CD4-positive, alpha-beta memory T cell (primary cell): ENCODE data around the gene SLC5A10. TPM values are rescaled to one million over a fixed set of nuclear protein-coding genes. Genes with fewer than 3 reads are reported as not detected.

Experiments
- CTCF ChIA-PET: fragments of 350-600 bp; sonication (Branson Sonifier 250); formaldehyde crosslinking; loops from one replicate; lab custom pipeline; 2021; ENCODE audit warnings: inconsistent platforms; ENCODE audit not compliant: partially characterized antibody; lab: Charles Lee
- POLR2A ChIA-PET: fragments of 350-600 bp; sonication (Branson Sonifier 250); formaldehyde crosslinking; loops from one replicate; lab custom pipeline; 2021; ENCODE audit not compliant: partially characterized antibody; lab: Charles Lee
- DNase-seq, 5 donors: peaks; one replicate each; pipeline versions ENCODE4 v3.0.0 to v3.0.0-alpha.2; 2020 to 2022; ENCODE audit warnings: mixed read lengths in 1 of 5
- H3K27ac ChIP-seq: one replicate; pipeline ENCODE4 v1.7.0; 2013; ENCODE audit warnings: low read depth, low read length
- H3K27me3 ChIP-seq: 2 replicates; pipeline ENCODE4 v1.7.0; 2013; ENCODE audit warnings: mild to moderate bottlenecking, low read length, moderate library complexity; ENCODE audit not compliant: insufficient read depth
- H3K36me3 ChIP-seq: 2 replicates; pipeline ENCODE4 v1.7.0; 2013; ENCODE audit warnings: mild to moderate bottlenecking, low read length, moderate library complexity; ENCODE audit not compliant: insufficient read depth
- H3K4me1 ChIP-seq: 2 replicates; pipeline ENCODE4 v1.7.0; 2013; ENCODE audit warnings: mild to moderate bottlenecking, low read length, moderate library complexity; ENCODE audit not compliant: insufficient read depth
- H3K4me3 ChIP-seq, 2 donors: one replicate each; pipeline ENCODE4 v1.7.0; 2013; ENCODE audit warnings: low read length in 2 of 2, mild to moderate bottlenecking in 1 of 2
- H3K9me3 ChIP-seq, 2 donors: one replicate each; pipeline ENCODE4 v1.7.0; 2013; ENCODE audit warnings: low read length in 2 of 2, control low read depth in 1 of 2; ENCODE audit not compliant: control insufficient read depth in 1 of 2
- H3K27ac Mint-ChIP-seq, 7 donors: one replicate each; pipeline ENCODE4 v1.8.0; 2020 to 2021; ENCODE audit warnings: mixed read lengths in 7 of 7, mild to moderate bottlenecking in 6 of 7, inconsistent platforms in 3 of 7, moderate library complexity in 3 of 7
- H3K27me3 Mint-ChIP-seq, 2 donors: one replicate each; pipeline ENCODE4 v1.8.0; 2020 to 2021; ENCODE audit warnings: mixed read lengths in 2 of 2
- H3K36me3 Mint-ChIP-seq, 2 donors: one replicate each; pipeline ENCODE4 v1.8.0; 2020 to 2021; ENCODE audit warnings: mixed read lengths in 2 of 2, inconsistent platforms in 1 of 2, mild to moderate bottlenecking in 1 of 2
- H3K4me1 Mint-ChIP-seq, 4 donors: one replicate each; pipeline ENCODE4 v1.8.0; 2020 to 2021; ENCODE audit warnings: mixed read lengths in 4 of 4, mild to moderate bottlenecking in 1 of 4
- H3K4me3 Mint-ChIP-seq, 8 donors: one replicate each; pipeline ENCODE4 v1.8.0; 2020 to 2021; ENCODE audit warnings: mixed read lengths in 8 of 8, mild to moderate bottlenecking in 7 of 8, moderate library complexity in 6 of 8, inconsistent platforms in 3 of 8
- H3K9me3 Mint-ChIP-seq, 8 donors: one replicate each; pipeline ENCODE4 v1.8.0; 2020 to 2021; ENCODE audit warnings: mixed read lengths in 8 of 8, mild to moderate bottlenecking in 5 of 8, inconsistent platforms in 3 of 8, moderate library complexity in 1 of 8
- intact Hi-C: fragments of 100-400 bp; cut with micrococcal nuclease; formaldehyde crosslinking; loops from one replicate; pipeline ENCODE4 v1.15.1; 2023
- polyA plus RNA-seq, 2 donors: library from polyadenylated mRNA; unstranded; fragments of 300-500 nt; fragmentation: Illumina TruSeq; gene quantifications; one replicate each; pipeline ENCODE4 v1.2.3, GENCODE V29; 2021
- total RNA-seq, 2 experiments: library from RNA; stranded (reverse); gene quantifications; one replicate each; pipeline ENCODE4 v1.2.3, GENCODE V29; 2021

The SLC5A10 gene
- total and polyA plus RNA-seq, 4 experiments from 2014 or later: 0.10 to 0.11 TPM; not detected in 2

DNA sequence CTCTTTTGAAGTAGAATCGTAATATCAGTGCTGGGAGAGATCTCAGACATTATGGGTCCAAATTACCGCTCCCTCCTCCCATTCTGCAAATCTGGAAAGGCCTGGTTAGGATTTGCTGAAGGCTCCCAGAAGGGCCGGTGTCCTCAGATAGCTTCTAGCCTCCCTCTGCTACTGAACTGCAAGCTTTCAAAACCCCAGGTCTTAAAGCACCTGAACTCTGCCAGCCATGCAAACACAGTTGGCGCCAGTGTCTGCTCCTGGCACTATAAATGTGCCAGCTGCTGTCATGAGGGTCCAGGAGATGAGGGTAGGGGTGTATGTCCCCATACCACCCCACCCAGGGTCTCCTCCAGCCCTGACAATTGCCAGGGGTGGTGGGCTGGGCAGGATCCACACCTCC, 24.2 kb downstream of the SLC5A10 start:
- ChIA-PET POLR2A (no interaction called here), CTCF (interaction anchor here (1.1 kb wide), 1 partner anchor 15 kb away, joined by 8 read pairs; no protein-coding TSS in a partner anchor)
- H3K4me1 Mint-ChIP-seq: no peaks in the 10 kb centered on the region
- H3K4me3 Mint-ChIP-seq: no peak overlapping the region
- no peaks in the 10 kb centered on the region for H3K9me3 ChIP-seq
- H3K27ac ChIP-seq: no peak overlapping the region
- no peaks in the 10 kb centered on the region for H3K27me3 Mint-ChIP-seq
- H3K9me3 Mint-ChIP-seq: no peaks in the 10 kb centered on the region
- no peaks in the 10 kb centered on the region for H3K4me1 ChIP-seq
- H3K4me3 ChIP-seq: no peak overlapping the region
- no peak for DNase-seq
- no peak overlapping the region for H3K27ac Mint-ChIP-seq
- peaks cover 0 to 30% of the 10 kb centered on the region in 2 donors for H3K36me3 Mint-ChIP-seq
- intact Hi-C loops: no loop called here
- no peaks in the 10 kb centered on the region for H3K27me3 ChIP-seq
- peaks cover 9% of the 10 kb centered on the region for H3K36me3 ChIP-seq

DNA sequence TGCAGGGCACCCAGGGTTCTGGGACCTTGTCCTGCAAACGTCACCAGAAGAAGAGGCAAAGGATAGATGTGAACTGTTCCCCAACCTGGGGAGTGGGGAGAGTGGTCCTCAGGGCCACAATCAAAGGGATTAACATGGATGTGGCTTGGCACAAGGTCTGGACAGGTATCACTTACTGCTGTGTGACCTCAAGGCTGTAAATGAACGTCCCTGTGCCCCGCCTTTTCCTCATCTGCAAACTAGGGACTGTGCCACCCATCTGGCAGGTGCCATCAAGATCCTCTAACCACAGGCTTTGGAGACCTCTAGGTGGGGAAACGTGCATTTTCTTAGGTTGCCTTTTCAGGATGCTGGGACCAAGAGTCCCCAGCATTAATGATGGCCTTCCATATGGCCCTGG, 25.1 kb downstream of the SLC5A10 start:
- Histone ChIP-seq H3K27me3 (no peaks in the 10 kb centered on the region), H3K36me3 (peaks cover 9% of the 10 kb centered on the region), H3K27ac (no peak overlapping the region), H3K4me1 (no peaks in the 10 kb centered on the region), H3K9me3 (no peaks in the 10 kb centered on the region), H3K4me3 (no peak overlapping the region)
- DNase-seq: no peak
- ChIA-PET CTCF (interaction anchor here (1.5 kb wide), 1 partner anchor 16 kb away, joined by 6 read pairs; no protein-coding TSS in a partner anchor), POLR2A (no interaction called here)
- no peaks in the 10 kb centered on the region for H3K4me1 Mint-ChIP-seq
- no peaks in the 10 kb centered on the region for H3K27me3 Mint-ChIP-seq
- H3K4me3 Mint-ChIP-seq: no peak overlapping the region
- H3K27ac Mint-ChIP-seq: no peak overlapping the region
- peaks cover 0 to 30% of the 10 kb centered on the region in 2 donors for H3K36me3 Mint-ChIP-seq
- no peaks in the 10 kb centered on the region for H3K9me3 Mint-ChIP-seq
- intact Hi-C loops: no loop called here

DNA sequence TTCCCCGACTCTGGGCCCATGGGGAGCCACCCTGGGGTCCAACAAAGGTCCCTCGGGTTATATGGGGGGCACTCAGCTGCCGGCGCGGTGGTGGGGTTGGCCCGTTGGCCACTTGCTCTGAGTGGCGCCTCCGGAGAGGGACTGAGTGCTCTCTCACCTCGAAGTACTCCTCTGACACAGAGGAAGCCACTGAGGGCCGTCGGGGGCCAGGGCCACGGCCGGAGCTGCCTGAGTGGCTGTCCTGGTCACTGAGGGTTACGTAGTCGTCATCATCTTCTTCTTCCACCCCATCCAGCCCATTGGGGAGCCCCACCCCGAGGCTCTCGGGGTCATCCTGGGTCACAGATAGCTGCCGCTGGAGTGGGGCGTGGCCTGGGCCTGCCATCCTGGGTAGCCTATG, 25.7 kb downstream of the SLC5A10 start:
- Mint-ChIP-seq H3K4me3 (no peak overlapping the region), H3K36me3 (peaks cover 0 to 30% of the 10 kb centered on the region in 2 donors), H3K9me3 (no peaks in the 10 kb centered on the region), H3K4me1 (no peaks in the 10 kb centered on the region), H3K27me3 (no peaks in the 10 kb centered on the region), H3K27ac (no peak overlapping the region)
- H3K36me3 ChIP-seq: peaks cover 9% of the 10 kb centered on the region
- H3K27me3 ChIP-seq: no peaks in the 10 kb centered on the region
- no peak overlapping the region for H3K27ac ChIP-seq
- no peaks in the 10 kb centered on the region for H3K9me3 ChIP-seq
- H3K4me3 ChIP-seq: no peak overlapping the region
- ChIA-PET CTCF (interaction anchor here (1.5 kb wide), 1 partner anchor 17 kb away, joined by 6 read pairs; no protein-coding TSS in a partner anchor), POLR2A (no interaction called here)
- no peaks in the 10 kb centered on the region for H3K4me1 ChIP-seq
- no peak for DNase-seq
- intact Hi-C loops: no loop called here

GRCh38 chr17:18978050-18978449, 26.1 kb downstream of the SLC5A10 start:
- Mint-ChIP-seq H3K36me3 (peaks cover 0 to 30% of the 10 kb centered on the region in 2 donors), H3K4me3 (no peak overlapping the region), H3K27me3 (no peaks in the 10 kb centered on the region), H3K4me1 (no peaks in the 10 kb centered on the region), H3K9me3 (no peaks in the 10 kb centered on the region), H3K27ac (no peak overlapping the region)
- ChIA-PET CTCF (interaction anchor here (1.5 kb wide), 1 partner anchor 17 kb away, joined by 6 read pairs; no protein-coding TSS in a partner anchor), POLR2A (no interaction called here)
- no peak for DNase-seq
- Histone ChIP-seq H3K4me1 (no peaks in the 10 kb centered on the region), H3K4me3 (no peak overlapping the region), H3K27me3 (no peaks in the 10 kb centered on the region), H3K27ac (no peak overlapping the region), H3K36me3 (peaks cover 9% of the 10 kb centered on the region), H3K9me3 (no peaks in the 10 kb centered on the region)
- intact Hi-C loops: no loop called here

GRCh38 chr17:18978655-18979054, 26.7 kb downstream of the SLC5A10 start:
- Mint-ChIP-seq H3K36me3 (peaks cover 0 to 29% of the 10 kb centered on the region in 2 donors), H3K4me1 (no peaks in the 10 kb centered on the region), H3K27me3 (no peaks in the 10 kb centered on the region), H3K27ac (no peak overlapping the region), H3K9me3 (no peaks in the 10 kb centered on the region), H3K4me3 (no peak overlapping the region)
- H3K9me3 ChIP-seq: no peaks in the 10 kb centered on the region
- H3K36me3 ChIP-seq: peaks cover 9% of the 10 kb centered on the region
- ChIA-PET CTCF (interaction anchor here (1.5 kb wide), 1 partner anchor 18 kb away, joined by 6 read pairs; no protein-coding TSS in a partner anchor), POLR2A (no interaction called here)
- no peak overlapping the region for H3K4me3 ChIP-seq
- H3K27ac ChIP-seq: no peak overlapping the region
- H3K4me1 ChIP-seq: no peaks in the 10 kb centered on the region
- no peaks in the 10 kb centered on the region for H3K27me3 ChIP-seq
- intact Hi-C loops: no loop called here
- no peak for DNase-seq

GRCh38 chr17:18980682-18981334, 28.8 kb downstream of the SLC5A10 start:
- Histone ChIP-seq H3K9me3 (no peaks in the 10 kb centered on the region), H3K4me3 (no peak overlapping the region), H3K27ac (no peak overlapping the region), H3K4me1 (no peaks in the 10 kb centered on the region), H3K36me3 (peaks cover 9% of the 10 kb centered on the region), H3K27me3 (no peaks in the 10 kb centered on the region)
- Mint-ChIP-seq H3K4me1 (no peaks in the 10 kb centered on the region), H3K9me3 (no peaks in the 10 kb centered on the region), H3K27ac (peak overlapping the region in 2 of 7 donors; percentile 63 to 66), H3K4me3 (no peak overlapping the region), H3K27me3 (no peaks in the 10 kb centered on the region), H3K36me3 (peaks cover under 1 to 29% of the 10 kb centered on the region in 2 donors)
- intact Hi-C loops: no loop called here
- peak in 1 of 5 donors; percentile 24 for DNase-seq
- POLR2A ChIA-PET: interaction anchor here (1.1 kb wide), 1 partner anchor 22 kb away, joined by 3 read pairs; no protein-coding TSS in a partner anchor
- CTCF ChIA-PET: interaction anchor here (1.0 to 1.5 kb wide), 2 partner anchors 20 to 25 kb away, joined by 3 read pairs; no protein-coding TSS in a partner anchor

DNA sequence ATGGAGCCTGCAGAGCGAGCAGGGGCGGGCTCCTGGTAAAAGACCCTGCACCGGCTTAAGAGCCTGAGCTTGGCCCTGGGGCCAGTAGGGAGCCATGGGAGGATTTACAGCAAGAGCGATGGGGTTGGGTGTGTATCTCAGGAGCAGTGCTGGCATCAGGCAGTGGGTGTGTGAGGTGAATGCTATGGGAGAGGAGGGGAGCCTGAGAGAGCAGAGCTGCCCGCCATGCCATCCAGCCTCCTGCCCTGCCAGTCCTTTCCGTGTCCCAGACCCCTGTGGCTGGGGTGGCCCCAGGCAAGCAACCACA, 29.3 kb downstream of the SLC5A10 start:
- no peaks in the 10 kb centered on the region for H3K4me1 Mint-ChIP-seq
- ChIA-PET CTCF (interaction anchor here (1.0 kb wide), 1 partner anchor 20 kb away, joined by 3 read pairs; no protein-coding TSS in a partner anchor), POLR2A (interaction anchor here (0.5 to 1.1 kb wide), 2 partner anchors 22 to 742 kb away, joined by 3 read pairs; no protein-coding TSS in a partner anchor)
- intact Hi-C loops: no loop called here
- Histone ChIP-seq H3K4me3 (no peak overlapping the region), H3K36me3 (peaks cover 7% of the 10 kb centered on the region), H3K27me3 (no peaks in the 10 kb centered on the region), H3K9me3 (no peaks in the 10 kb centered on the region), H3K27ac (no peak overlapping the region), H3K4me1 (no peaks in the 10 kb centered on the region)
- DNase-seq: peak in 1 of 5 donors; percentile 24
- H3K27ac Mint-ChIP-seq: peak overlapping the region in 1 of 7 donors; percentile 66
- no peaks in the 10 kb centered on the region for H3K9me3 Mint-ChIP-seq
- no peak overlapping the region for H3K4me3 Mint-ChIP-seq
- H3K36me3 Mint-ChIP-seq: peaks cover 5 to 32% of the 10 kb centered on the region in 2 donors
- no peaks in the 10 kb centered on the region for H3K27me3 Mint-ChIP-seq
